ENCODE data around the gene POLR3B.
A peak's percentile ranks its signal among the peaks of the same experiment; 100 is the strongest.

POLR3B gene

DNA sequence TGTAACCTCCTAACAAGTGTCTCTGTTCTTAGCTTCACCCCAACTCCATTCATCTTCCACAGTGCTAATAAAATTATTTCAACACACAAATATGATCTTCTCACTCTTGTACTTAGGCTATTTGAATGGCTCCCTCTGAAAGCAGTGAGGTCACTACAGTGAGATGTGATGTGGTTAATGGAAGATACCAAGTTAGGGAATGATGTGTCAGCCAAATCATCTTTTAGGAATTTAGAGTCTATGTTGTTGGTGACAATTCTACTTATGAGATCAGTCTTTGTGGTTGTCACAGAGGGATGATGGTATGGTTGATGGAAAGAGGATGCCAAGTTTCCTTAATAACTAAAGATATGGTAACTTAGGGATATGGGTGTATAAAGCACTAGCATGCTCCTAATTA lies 57.6 kb downstream of the POLR3B start:
- DNase-seq (ENCODE audit: low spot score) = no peak

DNA sequence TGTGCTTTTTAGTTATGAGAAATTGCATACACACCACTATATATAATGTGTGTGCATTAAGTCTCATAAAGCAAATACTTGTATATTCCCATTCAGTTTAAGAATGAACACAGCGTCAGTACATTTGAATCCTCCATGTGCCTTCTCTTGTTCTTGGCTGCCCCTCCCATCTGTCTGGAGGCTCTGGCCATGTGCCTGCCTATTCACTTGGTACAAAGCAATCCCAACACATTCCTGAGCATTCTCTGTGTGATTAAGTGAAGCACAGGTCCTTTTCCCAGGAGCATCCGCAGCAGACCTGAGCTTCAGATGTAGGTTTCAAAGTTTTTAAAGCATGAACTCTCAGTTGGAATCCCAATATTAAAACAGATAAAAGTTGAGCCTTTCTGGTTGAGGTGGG lies 58.7 kb downstream of the POLR3B start:
- no peak for DNase-seq (ENCODE audit: low spot score)

DNA sequence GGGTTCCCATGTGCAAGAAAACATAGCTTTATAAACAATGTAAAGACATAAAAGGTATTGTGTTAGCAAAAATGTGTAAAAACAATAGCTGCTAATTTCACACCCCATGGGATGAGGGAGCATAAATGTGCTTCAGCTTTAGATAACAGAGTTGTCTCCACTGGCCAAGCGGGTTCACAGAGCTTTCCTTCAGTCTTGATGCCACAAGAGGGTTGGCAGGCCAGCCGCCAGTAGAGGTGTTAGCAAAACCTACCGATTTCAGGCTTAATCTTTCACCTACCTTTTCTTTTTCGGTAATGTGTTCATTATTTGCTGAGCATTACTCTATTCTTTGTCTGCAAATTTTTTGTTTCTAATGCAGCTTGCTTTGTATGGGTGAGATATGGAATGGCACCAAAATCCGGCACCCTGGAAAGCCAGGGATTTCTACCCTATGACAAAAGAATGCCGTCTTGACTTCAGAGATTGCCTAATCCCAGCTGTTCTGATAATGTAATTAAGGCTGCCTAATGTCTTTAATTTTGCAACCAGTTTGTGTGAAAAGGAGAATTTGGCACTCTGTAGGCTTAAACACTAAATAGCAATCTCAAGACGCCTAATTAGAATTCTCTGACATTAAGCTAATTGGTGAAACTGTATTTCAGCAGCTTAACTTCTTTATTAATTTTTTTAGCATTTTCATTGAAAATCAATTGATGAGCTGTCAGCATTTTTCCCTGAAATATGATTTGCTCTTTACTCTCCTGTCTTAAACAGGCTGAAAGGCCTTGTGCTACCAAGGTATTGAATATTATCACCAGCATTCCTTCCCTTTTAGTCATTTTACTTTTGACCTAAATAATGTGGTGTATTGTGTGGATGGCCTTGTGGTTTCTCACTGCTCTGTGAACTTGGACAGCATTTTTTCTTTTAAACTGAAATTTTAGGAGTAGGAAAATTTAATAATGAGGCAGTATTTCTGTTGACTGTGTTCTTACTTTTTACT lies 60.7 kb downstream of the POLR3B start:
- DNase-seq (ENCODE audit: low spot score) = no peak

DNA sequence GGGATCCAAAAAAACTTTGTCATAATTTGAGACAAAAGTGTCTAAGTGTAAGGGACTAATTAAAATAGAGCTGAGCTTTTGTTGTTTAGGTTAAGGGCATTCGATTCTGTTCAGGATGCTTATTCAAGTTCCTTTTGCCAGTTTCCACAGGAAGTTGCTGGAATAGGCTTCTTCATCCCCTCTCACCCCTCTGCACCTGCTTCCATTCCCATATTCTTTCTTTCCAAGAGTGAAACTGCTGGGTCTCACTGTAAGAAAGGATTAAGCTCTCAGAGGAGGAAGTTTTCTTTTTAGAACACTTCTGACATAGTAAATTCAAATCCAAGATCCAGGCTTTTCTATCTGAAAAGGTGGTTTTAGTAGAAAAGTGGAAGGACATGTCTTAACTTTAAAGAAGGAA lies 61.4 kb downstream of the POLR3B start:
- no peak for DNase-seq (ENCODE audit: low spot score)

DNA sequence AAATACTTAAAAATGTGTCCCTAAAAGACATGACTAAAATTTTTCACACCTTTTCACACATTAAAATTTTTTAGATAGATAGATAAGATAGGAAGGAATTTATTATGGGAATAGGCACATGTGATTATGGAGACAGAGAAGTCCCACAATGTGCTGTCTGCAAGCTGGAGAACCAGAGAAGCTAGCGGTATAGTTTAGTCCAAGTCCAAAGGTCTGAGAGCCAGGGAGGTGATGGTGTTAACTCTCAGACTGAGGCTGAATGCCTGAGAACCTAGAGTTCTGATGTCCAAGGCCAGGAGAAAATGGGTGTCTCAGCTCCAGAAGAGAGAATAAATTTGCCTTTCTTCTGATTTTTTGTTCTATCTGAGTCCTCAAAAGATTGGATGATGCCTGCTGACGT lies 65.7 kb downstream of the POLR3B start:
- no peak for DNase-seq (ENCODE audit: low spot score)

DNA sequence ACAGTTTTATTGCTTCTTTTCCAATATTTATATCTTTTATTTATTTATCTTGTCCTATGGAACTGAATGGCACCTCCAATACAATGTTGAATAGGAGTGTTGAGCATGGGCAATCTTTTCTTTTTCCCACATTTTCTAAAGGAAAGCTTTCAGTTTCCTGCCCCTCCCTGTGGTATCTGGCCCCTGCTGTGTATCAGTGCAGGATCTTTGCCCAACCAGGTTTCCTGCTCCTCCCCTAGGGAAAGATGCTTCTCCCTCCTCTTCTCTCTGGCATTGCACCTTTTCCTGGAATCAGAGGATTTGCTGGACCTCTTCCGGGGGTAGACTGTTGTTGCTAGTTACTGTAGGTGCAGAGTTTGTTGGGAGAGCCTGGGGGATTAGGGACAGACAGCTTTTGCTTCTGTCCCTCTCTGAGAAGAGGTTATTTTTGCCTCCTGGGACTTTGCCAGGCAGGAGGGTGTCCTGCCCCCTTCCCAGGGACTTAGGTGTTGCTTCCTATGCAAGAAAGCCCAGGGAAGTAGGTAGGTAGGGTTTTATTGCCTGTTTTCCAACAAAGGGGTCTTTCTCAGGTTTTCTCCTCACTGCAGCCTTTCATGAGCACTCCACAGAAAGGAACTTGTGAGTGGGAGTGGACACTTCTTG lies 67.6 kb downstream of the POLR3B start:
- DNase-seq (ENCODE audit: low spot score) = no peak

DNA sequence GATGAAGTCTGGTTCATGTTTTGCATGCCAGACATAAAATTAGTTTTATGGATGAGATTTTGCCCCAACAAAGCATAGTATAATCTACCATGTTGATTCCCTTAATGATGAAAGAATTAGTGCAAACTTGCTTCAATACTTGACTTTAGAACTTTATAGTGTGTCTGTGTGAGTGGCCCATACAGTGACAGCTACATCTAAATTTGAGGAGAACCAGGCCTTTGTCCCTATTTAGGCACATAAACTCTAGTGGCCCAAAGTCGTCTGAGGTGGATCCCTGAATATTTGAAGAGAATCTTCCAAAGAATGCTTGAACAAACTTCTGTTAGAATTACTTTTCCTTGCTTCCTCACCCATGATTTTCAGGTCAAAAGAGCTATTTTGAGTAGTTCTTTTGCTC lies 70.4 kb downstream of the POLR3B start:
- DNase-seq (ENCODE audit: low spot score) = no peak

DNA sequence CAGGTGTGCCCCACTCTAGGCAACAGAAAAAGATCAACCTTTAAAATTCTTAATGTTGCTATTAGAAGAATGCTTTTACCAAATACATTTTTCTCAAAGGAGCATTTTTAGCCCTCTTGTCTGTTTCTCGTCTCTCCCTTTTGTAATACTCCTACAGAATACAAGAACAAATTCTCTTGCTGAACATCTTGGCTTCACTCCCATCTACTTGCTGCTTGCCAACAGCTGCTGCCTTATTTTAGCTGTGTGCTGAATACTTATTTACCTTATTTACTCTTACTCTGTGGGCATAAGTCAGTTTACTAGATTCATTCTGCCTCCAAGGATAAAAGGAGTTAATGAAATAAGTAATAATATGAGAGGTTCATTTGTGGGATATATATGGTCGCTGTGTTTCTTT lies 70.8 kb downstream of the POLR3B start:
- peak; percentile 39 for DNase-seq (ENCODE audit: low spot score)

DNA sequence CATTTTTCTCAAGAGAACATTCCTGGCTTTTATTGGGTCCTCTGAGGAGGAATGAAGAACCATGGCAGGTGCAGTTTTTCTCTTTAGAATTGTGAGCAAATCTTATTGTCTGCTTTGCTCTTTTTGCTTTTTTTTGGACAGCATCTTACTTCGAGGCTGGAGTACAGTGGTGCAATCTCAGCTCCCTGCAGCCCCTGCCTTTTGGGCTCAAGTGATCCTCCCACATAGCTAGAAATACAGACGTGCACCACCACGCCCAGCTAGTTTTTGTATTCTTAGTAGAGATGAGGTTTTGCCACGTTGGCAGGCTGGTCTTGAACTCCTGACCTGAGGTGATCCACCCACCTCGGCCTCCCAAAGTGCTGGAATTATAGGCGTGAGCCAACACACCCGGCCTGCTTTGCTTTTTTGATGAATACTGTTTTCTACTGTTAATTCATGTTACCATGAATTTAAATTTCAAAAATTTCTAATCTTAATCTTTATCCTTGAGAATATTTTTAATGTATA lies 71.5 kb downstream of the POLR3B start:
- DNase-seq (ENCODE audit: low spot score) = no peak

DNA sequence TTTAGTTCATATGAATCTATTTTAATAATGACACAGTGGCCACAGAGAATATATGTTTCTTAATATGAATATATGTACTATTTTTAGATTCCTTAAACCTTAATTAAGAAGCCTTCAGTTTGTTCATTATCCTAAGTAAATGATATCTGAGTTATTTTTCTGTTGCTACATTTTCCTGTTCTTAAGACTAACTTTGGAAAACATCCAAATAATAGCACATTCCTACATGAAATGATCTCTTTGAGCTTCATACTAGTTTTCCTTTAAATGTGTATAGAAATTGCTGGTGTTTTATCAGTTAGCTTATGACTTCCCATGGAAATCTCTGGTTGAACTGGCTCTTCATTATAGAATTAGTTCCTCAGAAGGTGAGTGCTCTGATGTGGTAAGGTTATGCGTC lies 72.1 kb downstream of the POLR3B start:
- no peak for DNase-seq (ENCODE audit: low spot score)

DNA sequence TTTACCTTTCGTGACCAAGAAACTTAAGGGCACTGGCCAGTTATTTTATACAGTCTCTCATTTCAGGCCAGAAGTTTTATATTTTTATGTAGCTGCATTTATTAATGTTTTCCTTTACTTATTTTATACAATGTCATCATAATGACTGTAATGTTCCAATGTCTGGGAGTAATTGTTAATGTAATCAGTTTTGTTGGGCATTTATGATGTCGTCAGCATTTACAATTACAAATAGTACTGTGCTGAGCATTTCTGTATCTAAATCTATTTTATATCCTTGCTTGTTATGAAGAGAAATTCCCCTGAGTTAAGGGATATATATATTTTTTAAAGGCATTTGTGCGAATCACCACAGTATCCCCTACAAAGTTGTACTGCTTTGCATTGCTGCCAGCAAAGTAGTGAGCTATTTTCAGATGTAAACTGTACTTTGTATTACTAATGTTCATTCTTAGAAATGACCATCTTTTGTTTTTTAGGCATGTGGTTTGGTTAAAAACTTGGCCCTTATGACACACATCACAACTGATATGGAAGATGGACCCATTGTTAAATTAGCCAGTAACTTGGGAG lies 74.4 kb downstream of the POLR3B start:
- no peak for DNase-seq (ENCODE audit: low spot score)

DNA sequence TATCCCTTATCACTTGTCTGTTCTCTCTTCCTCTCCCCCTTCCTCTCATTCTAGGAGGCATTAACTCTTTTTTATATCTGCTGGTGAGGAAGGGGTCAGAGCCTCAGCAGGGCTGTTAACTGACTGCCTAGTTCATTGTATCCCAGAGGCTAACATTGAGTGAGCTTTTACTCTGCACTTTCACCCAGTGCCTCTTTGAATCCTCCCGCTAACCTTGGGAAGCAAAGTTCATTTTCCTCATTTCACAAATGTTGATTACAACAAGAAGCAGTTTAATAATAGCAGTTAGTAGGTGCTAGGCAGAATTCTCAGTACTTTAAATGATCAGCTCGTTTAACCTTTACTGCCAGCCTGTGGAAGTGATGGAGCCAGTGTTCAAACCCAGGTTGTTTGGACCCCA lies 75.5 kb downstream of the POLR3B start:
- DNase-seq (ENCODE audit: low spot score) = no peak

DNA sequence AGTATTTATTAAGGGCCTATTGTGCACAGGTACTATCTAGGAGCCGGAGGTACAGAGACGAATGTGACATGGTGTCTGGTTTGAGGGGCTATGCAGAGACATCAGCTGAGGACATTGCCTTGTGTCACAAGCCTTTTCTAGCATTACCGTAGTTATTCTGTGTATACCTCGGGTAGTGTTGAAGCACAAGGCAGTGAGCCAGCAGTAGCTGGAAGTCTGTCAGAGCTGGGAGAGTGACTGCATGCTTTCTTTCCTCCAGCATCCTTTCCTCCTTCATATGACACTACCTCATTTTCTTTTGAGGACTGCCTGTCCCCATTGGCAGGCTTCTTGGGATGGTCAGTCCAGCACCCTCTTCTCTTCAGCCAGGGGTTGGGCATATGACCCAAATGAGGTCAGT lies 77.0 kb downstream of the POLR3B start:
- no peak for DNase-seq (ENCODE audit: low spot score)

DNA sequence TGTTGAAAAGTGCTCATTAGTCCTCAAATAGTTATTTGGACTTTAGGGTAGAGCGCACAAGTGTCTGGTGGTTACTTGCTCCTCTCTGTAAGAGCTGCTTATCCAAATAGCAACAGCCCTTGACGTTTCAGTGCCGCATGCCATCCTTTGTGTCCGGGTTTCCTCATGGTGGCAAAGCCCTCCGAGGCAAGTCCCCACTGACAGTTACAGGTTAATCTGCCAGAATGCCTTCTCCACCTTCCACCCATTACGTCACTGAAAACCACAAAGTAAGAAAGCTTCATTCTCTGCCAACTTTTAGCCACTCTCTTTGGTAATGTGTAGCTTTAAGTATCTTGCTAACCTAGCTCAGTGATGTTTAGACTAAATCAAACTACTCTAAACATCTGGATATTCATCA lies 78.6 kb downstream of the POLR3B start:
- no peak for DNase-seq (ENCODE audit: low spot score)

DNA sequence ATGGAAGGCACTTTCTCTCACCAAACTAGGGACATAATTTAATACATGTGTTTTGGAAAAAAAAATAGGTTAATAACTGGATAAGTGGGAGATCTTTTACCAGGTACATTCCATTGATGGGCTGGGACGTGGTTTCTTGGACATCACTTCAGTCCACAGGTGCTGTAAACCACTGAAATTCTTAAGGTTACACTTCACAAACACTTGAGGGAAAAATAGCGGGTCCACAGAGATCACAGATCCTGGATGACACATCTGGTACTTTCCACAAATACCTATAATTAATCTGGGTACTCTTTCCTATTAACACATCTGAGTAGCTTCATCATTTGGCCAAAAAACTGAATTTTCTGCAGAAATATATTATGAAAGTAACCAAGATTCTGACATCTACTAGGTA lies 85.0 kb downstream of the POLR3B start:
- no peak for DNase-seq (ENCODE audit: low spot score)

DNA sequence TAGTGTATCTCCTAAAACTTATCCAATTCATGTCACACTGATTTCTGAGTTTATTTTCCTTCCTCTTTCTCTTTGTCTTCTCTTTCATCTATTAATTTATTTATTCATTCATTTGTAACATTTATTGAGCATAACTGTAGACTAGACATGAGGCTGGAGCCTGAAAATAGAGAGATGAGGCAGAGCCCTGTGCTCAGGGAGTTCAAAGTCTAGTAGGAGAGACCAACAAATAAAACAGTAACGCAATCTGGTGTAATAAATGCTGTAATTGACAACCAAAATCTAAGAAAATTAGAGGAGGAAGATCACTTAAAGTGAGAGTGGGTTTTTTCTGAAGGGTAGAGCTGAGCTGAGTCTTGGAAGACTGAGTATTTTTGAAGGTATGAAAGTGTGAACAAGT lies 87.5 kb downstream of the POLR3B start:
- no peak for DNase-seq (ENCODE audit: low spot score)

DNA sequence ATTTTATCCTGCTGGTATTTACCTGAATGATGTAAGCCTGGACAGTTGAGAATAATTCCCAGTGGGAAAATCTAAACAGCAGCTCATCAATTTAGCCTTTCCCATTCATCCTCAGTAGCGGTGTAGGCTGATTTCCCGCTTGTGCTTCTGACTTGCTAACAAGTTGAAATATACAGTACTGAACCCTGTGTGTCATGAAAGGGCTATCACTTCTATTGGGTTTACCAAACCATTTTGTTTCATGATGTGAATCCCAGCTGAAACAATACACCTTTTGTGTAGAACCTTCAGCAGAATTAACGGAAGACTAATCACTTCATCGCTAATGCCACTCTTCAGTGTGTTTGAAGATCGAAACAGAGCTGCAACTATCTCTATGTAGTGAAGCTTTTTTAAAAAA lies 88.4 kb downstream of the POLR3B start:
- DNase-seq (ENCODE audit: low spot score) = no peak

DNA sequence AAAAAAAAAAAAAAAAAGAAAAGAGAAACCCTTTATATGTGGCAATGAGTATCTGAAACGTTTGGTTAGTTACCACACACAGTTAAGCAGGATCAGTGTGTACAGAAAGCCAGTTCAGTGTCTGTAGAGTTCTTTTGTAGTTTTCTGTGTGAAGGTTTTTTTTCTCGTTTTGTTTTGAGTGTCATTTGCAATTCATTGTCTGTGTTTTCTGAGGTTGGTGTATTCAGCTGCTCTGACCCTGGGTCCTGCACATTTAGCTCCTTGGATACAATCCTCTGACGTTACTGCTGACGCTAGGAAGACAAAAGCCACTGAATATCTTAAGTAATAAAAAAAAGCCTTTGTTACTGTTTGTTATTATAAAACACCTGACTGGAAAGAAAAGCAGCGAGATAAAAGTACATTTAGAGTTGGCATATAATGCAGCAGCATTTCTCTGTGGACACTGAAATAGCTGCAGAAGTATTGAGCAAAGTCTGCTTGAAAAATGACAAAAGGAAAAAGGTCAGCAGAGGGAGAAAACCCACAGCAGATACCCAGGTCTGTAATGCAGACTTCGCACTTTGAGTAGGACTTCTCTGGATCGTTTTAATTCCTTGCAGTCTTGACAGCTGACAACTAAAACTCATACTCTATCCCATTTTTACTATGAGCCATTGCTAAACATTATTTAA lies 89.0 kb downstream of the POLR3B start:
- DNase-seq (ENCODE audit: low spot score) = peak; percentile 35

DNA sequence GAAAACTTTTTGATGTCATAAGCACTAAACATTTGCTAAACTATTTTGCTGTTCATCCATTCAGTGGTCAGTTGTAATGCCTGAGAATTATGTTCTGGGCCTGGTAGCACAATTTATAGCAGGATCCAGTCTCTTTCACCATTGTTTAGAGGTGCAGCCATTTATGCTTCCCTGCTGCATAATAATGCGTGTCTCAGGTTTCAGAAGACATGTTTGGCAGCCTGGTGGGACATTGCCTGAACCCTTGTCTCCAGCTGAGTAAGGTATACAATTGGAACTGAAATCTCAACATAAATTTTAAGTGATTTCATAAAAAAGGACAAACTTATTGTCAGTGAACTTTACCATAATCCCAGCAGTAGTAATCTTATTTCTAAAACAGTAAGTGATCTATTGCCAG lies 94.8 kb downstream of the POLR3B start:
- no peak for DNase-seq (ENCODE audit: low spot score)

DNA sequence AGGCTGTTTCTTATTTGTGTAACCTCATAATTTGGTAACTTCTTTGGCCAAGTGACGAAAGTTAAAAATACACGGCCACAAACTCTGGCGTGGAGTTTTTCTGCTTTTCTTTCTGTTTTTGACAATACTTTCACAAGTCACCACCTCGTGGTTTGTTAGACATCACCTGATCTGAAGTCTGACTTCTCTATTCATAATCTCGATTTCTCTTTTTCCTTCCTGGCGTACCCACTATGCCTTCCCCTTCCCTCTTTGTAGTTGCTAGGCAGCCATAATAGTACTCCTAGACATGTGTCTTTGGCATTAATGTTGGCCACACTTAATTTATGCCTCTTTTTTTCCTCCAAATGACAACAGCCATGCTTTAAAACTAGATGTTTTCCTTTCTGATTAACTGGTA lies 97.6 kb downstream of the POLR3B start:
- no peak for DNase-seq (ENCODE audit: low spot score)

DNA sequence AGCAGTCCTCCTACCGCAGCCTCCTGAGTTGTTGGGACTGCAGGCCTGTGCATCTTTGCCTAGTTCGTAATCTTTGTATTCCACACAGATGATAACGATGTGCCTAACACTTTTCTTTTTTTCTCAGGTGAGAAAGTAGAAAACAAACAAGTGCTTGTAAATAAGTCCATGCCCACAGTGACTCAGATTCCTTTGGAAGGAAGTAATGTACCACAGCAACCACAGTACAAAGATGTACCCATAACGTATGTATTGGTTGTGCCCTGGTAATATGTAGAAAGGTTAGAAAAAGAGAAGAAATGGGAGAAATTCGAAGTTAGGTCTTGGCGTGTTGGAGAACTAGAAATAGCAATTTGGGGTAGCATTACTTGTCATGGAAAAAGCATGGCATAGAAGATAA lies 101.6 kb downstream of the POLR3B start:
- no peak for DNase-seq (ENCODE audit: low spot score)

DNA sequence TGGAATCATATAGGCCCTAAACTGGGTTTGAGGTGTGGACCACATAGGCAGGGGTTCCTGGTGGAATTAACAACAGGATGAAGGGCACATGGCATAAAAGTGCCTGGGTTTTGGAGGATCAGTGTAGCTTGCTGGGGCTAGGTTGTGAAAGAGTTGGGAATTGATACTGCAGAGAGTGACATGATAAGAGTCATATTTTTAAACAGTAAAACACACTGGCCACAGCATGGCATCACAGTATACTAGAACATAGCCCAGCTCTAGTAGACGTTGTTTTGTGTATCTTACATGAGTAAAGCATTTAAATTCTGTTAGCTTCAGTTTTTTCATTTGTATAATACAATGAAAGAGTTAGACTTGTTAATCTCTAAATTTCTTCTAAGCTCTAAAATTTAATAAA lies 102.0 kb downstream of the POLR3B start:
- no peak for DNase-seq (ENCODE audit: low spot score)

Data from putamen (tissue), 1 donor.